Gastroesophageal sphincter (tissue), 4 donors: ENCODE measurements around the gene SPACA7. TPM values are rescaled to one million over a fixed set of nuclear protein-coding genes. Genes with fewer than 3 reads are reported as not detected.

Experiments used
- ATAC-seq: fragments of 150-250 bp; one replicate; pipeline ENCODE4 v1.9.1; 2016; ENCODE audit warnings: mild to moderate bottlenecking, moderate library complexity
- H3K27ac ChIP-seq, 4 donors: fragments of 200-600 bp; sonication (generic) in 3 of 4; 1 replicate in 3 of 4; 2 replicates in 1 of 4; pipeline ENCODE4 v1.5.1; 2016 to 2019
- H3K27me3 ChIP-seq: fragments of 200-600 bp; sonication (generic); one replicate; pipeline ENCODE4 v1.5.1; 2019
- H3K36me3 ChIP-seq, 2 donors: fragments of 200-600 bp; sonication (generic); one replicate each; pipeline ENCODE4 v1.5.1; 2019; ENCODE audit warnings: control low read depth in 1 of 2
- H3K4me1 ChIP-seq, 3 donors: fragments of 200-600 bp; sonication (generic); 1 replicate in 2 of 3; 2 replicates in 1 of 3; pipeline ENCODE4 v1.5.1; 2016 to 2019; ENCODE audit warnings: control low read depth in 2 of 3
- H3K4me3 ChIP-seq, 2 donors: fragments of 200-600 bp; sonication (generic); one replicate each; pipeline ENCODE4 v1.5.1; 2019; ENCODE audit warnings: mild to moderate bottlenecking in 1 of 2, moderate library complexity in 1 of 2
- H3K9me3 ChIP-seq, 3 donors: fragments of 200-600 bp; sonication (generic); one replicate each; pipeline ENCODE4 v1.5.1; 2017 to 2019; ENCODE audit warnings: control low read depth in 2 of 3
- CTCF ChIP-seq, 4 experiments: fragments of 200-600 bp in 2 of 4; fragments of 450-650 bp in 2 of 4; sonication (generic) in 1 of 4; IDR thresholded peaks; one replicate each; pipeline ENCODE4 v1.5.1; 2017 to 2019; ENCODE audit warnings: antibody characterized with exemption in 4 of 4, mild to moderate bottlenecking in 2 of 4, moderate library complexity in 2 of 4
- EP300 ChIP-seq: sonication (generic); formaldehyde crosslinking; IDR thresholded peaks from one replicate; pipeline ENCODE4 v1.6.1; 2017; ENCODE audit warnings: antibody characterized with exemption, mild to moderate bottlenecking
- POLR2A ChIP-seq, 2 donors: fragments of 450-650 bp; IDR thresholded peaks; one replicate each; pipeline ENCODE4 v1.6.1; 2017; ENCODE audit warnings: antibody characterized with exemption in 2 of 2, mild to moderate bottlenecking in 2 of 2, moderate library complexity in 1 of 2
- POLR2AphosphoS5 ChIP-seq: sonication (generic); formaldehyde crosslinking; IDR thresholded peaks from one replicate; pipeline ENCODE4 v1.6.1; 2017; ENCODE audit warnings: antibody characterized with exemption
- WGBS, 2 donors: methylation state at CpG; one replicate each; pipeline ENCODE4 v1.1.5; 2018; ENCODE audit warnings: low coverage in 1 of 2; 5-methylcytosine and 5-hydroxymethylcytosine counted together
- total RNA-seq, 4 donors: library from RNA; depleted of rRNA; stranded (reverse); fragments of >200 nt; gene quantifications; one replicate each; pipeline ENCODE4 v1.1.0, GENCODE V29; 2016

SPACA7 gene
- total RNA-seq, 4 donors from 2014 or later: not detected

- 77% methylated on average over 8 of the region's 15 CpGs; no CpG with 5 or more reads in 1 of the 2 donors for WGBS, 2 donors
- Histone ChIP-seq H3K4me1 (no peaks in the 10 kb centered on the region), H3K27ac (no peak overlapping the region), H3K36me3 (no peaks in the 10 kb centered on the region), H3K4me3 (no peak overlapping the region), H3K9me3 (no peaks in the 10 kb centered on the region), H3K27me3 (peaks cover 54% of the 10 kb centered on the region)
- no peak for ATAC-seq
- no peak for TF ChIP-seq EP300
- TF ChIP-seq POLR2AphosphoS5: no peak
- no peak for TF ChIP-seq POLR2A (IDR thresholded peaks at IDR 0.05)
- no peak for TF ChIP-seq CTCF (IDR thresholded peaks at IDR 0.05)
Measured at GRCh38 chr13:112355274-112355838, 20.8 kb upstream of the SPACA7 start.

- H3K9me3 ChIP-seq: peaks cover 0 to 6% (median 0%) of the 10 kb centered on the region in 3 donors
- TF ChIP-seq EP300: no peak
- WGBS, 2 donors: 84 to 90% methylated on average over 7 to 10 of the region's 13 CpGs
- no peaks in the 10 kb centered on the region for H3K36me3 ChIP-seq
- no peaks in the 10 kb centered on the region for H3K4me1 ChIP-seq
- no peak for ATAC-seq
- peaks cover 49% of the 10 kb centered on the region for H3K27me3 ChIP-seq
- no peak overlapping the region for H3K27ac ChIP-seq
- H3K4me3 ChIP-seq: no peak overlapping the region
Measured at GRCh38 chr13:112356190-112356589, 20.0 kb upstream of the SPACA7 start.

GRCh38 chr13:112358156-112358555 lies 18.0 kb upstream of the SPACA7 start:
- peaks cover 0 to 21% (median 0%) of the 10 kb centered on the region in 3 donors for H3K9me3 ChIP-seq
- WGBS, 2 donors: 91 to 98% methylated on average over 4 of the region's 4 CpGs
- no peak overlapping the region for H3K4me3 ChIP-seq
- no peak overlapping the region for H3K27ac ChIP-seq
- no peak for TF ChIP-seq POLR2AphosphoS5
- TF ChIP-seq POLR2A (IDR thresholded peaks at IDR 0.05): no peak
- no peak for TF ChIP-seq CTCF (IDR thresholded peaks at IDR 0.05)
- no peak for TF ChIP-seq EP300
- H3K4me1 ChIP-seq: no peaks in the 10 kb centered on the region
- no peaks in the 10 kb centered on the region for H3K36me3 ChIP-seq
- no peak for ATAC-seq
- peaks cover 36% of the 10 kb centered on the region for H3K27me3 ChIP-seq

- WGBS, 2 donors: 60 to 68% methylated on average over 5 of the region's 5 CpGs
- peaks cover 0 to 50% (median 0%) of the 10 kb centered on the region in 3 donors for H3K9me3 ChIP-seq
Measured at GRCh38 chr13:112362021-112362420, 14.1 kb upstream of the SPACA7 start.

GRCh38 chr13:112363867-112364528 lies 12.2 kb upstream of the SPACA7 start:
- no peak for TF ChIP-seq POLR2AphosphoS5
- no peak for TF ChIP-seq EP300
- no peak for TF ChIP-seq CTCF (IDR thresholded peaks at IDR 0.05)
- no peak for TF ChIP-seq POLR2A (IDR thresholded peaks at IDR 0.05)
- H3K4me1 ChIP-seq: no peaks in the 10 kb centered on the region
- no peak overlapping the region for H3K27ac ChIP-seq
- peaks cover 0 to 68% (median 0%) of the 10 kb centered on the region in 3 donors for H3K9me3 ChIP-seq
- H3K4me3 ChIP-seq: no peak overlapping the region
- peaks cover 44% of the 10 kb centered on the region for H3K27me3 ChIP-seq
- WGBS, 2 donors: 50 to 57% methylated on average over 2 to 3 of the region's 12 CpGs
- no peaks in the 10 kb centered on the region for H3K36me3 ChIP-seq
- ATAC-seq: no peak

More at GRCh38 chr13:112362021-112362420, 14.1 kb upstream of the SPACA7 start:
- TF ChIP-seq POLR2AphosphoS5 (no peak), POLR2A (IDR thresholded peaks at IDR 0.05) (no peak), CTCF (IDR thresholded peaks at IDR 0.05) (no peak), EP300 (no peak)
- Histone ChIP-seq H3K27ac (no peak overlapping the region), H3K4me1 (no peaks in the 10 kb centered on the region), H3K27me3 (peaks cover 33% of the 10 kb centered on the region), H3K36me3 (no peaks in the 10 kb centered on the region), H3K4me3 (no peak overlapping the region)
- no peak for ATAC-seq
